ENCODE measurements around the gene SLC17A9. TPM values are rescaled to one million over a fixed set of nuclear protein-coding genes. Genes with fewer than 3 reads are reported as not detected.

The SLC17A9 gene
- total RNA-seq, 1 donor from 2014 or later: 15.2 TPM

GRCh38 chr20:62982124-62983075 is 29.9 kb downstream of the SLC17A9 start:
- no peak for TF ChIP-seq CTCF (IDR thresholded peaks at IDR 0.05)
- peaks cover 84% of the 10 kb centered on the region for H3K27me3 ChIP-seq
- ATAC-seq (no peak), DNase-seq (no peak)
- intact Hi-C loops (cut with DNase I): no loop called here
- H3K4me3 ChIP-seq: no peak overlapping the region
- H3K4me1 ChIP-seq: peaks cover 3% of the 10 kb centered on the region
- H3K36me3 ChIP-seq: no peaks in the 10 kb centered on the region
- H3K27ac ChIP-seq: no peak overlapping the region
- no peaks in the 10 kb centered on the region for H3K9me3 ChIP-seq

- ATAC-seq (no peak), DNase-seq (no peak)
- intact Hi-C loops (cut with DNase I): no loop called here
- TF ChIP-seq CTCF (IDR thresholded peaks at IDR 0.05): no peak
- Histone ChIP-seq H3K27me3 (peaks cover 76% of the 10 kb centered on the region), H3K4me1 (peaks cover 2% of the 10 kb centered on the region), H3K9me3 (no peaks in the 10 kb centered on the region), H3K27ac (no peak overlapping the region), H3K36me3 (no peaks in the 10 kb centered on the region), H3K4me3 (no peak overlapping the region)
Measured at GRCh38 chr20:62983210-62983609, 30.7 kb downstream of the SLC17A9 start.

- ATAC-seq (no peak), DNase-seq (no peak)
- H3K27ac ChIP-seq: no peak overlapping the region
- peaks cover 59% of the 10 kb centered on the region for H3K27me3 ChIP-seq
- H3K4me1 ChIP-seq: no peaks in the 10 kb centered on the region
- intact Hi-C loops (cut with DNase I): no loop called here
- H3K36me3 ChIP-seq: no peaks in the 10 kb centered on the region
- H3K4me3 ChIP-seq: no peak overlapping the region
- TF ChIP-seq CTCF (IDR thresholded peaks at IDR 0.05): no peak
- H3K9me3 ChIP-seq: no peaks in the 10 kb centered on the region
Measured at GRCh38 chr20:62984666-62985443, 32.3 kb downstream of the SLC17A9 start.

GRCh38 chr20:62985444-62985778 is 32.9 kb downstream of the SLC17A9 start:
- H3K4me3 ChIP-seq: no peak overlapping the region
- peaks cover 54% of the 10 kb centered on the region for H3K27me3 ChIP-seq
- intact Hi-C loops (cut with DNase I): no loop called here
- H3K9me3 ChIP-seq: no peaks in the 10 kb centered on the region
- ATAC-seq (no peak), DNase-seq (no peak)
- no peaks in the 10 kb centered on the region for H3K36me3 ChIP-seq
- no peak for TF ChIP-seq CTCF (IDR thresholded peaks at IDR 0.05)
- H3K4me1 ChIP-seq: no peaks in the 10 kb centered on the region
- H3K27ac ChIP-seq: no peak overlapping the region

GRCh38 chr20:62986257-62986800 is 33.8 kb downstream of the SLC17A9 start:
- no peak for TF ChIP-seq CTCF (IDR thresholded peaks at IDR 0.05)
- Histone ChIP-seq H3K36me3 (no peaks in the 10 kb centered on the region), H3K4me1 (no peaks in the 10 kb centered on the region), H3K27ac (no peak overlapping the region), H3K27me3 (peaks cover 49% of the 10 kb centered on the region), H3K9me3 (no peaks in the 10 kb centered on the region), H3K4me3 (no peak overlapping the region)
- no peak for ATAC-seq
- no peak for DNase-seq
- intact Hi-C loops (cut with DNase I): no loop called here

Data from upper lobe of right lung (tissue), 1 donor.